Measurements from ENCODE around the gene FKBP1A. TPM values are rescaled to one million over a fixed set of nuclear protein-coding genes. Genes with fewer than 3 reads are reported as not detected.
A peak's percentile ranks its signal among the peaks of the same experiment; 100 is the strongest.

The FKBP1A gene
- total RNA-seq, 1 donor from 2014 or later = 143 TPM

DNA sequence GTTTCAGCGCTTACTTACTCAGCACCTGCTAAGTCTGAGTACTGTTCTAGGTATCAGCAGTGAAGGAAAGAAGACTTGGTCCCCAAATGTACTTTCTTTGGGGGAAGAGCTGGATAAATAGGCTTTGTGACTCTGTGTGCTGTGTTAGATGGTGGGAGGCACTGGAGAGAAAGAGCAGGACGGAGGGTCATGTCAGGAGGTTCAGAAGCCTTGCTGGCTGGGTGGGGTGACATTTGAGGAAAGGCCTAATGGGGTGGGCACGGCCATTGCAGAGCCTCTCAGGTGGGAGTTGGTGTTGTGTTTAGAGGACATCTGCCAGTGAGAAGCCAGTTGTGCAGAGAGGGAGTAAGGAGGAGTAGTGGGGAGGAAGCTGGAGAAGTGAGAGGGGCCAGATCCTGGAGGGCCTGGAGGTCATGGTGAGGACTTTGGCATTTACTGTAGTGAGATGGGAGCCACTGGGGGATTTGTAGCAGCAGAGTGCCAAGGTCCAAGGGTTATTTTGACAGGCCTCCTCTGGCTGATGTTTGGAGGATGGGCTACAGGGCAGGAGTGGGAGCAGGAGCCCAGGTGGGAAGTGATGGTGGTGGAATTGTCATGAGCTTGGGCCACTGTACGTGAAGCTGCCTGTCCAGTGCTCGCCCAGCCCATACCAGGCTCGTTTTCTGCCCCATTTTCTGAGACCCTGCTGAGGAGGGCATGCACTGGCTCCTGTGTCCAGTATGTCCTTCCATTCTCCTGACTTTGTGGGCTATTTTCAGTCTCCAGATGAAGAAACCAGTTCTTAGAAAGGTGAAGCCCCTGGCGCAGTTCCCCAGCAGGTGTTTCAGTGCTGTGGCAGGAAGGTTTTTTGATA, 64.8 kb downstream of the FKBP1A start:
- intact Hi-C loops (cut with DNase I) = loop anchor here (5.0 kb wide), 1 partner anchor 139 kb away; the partner anchor contains the start of gene NSFL1C
- ATAC-seq (no peak), DNase-seq (ENCODE audit: missing footprints) (no peak)

DNA sequence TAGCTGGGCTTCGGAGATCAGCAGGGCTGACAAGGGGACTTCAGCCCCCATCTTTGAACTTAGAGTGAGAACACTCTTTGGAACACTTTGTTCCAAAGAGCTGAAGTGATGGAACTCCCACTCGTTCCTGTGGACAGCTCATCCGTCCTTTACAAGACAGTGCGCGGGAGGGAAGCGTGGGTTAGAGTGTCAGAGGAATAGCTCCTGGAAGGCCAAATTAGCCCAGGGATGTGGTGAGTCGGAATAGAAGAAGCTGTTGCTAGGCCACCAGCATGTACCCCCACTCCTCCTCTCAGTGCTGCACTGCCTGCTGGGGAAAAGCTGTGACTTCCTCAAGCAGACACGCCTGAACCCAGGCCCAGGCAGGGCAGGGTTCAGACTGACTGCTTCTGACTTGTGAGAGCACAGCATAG, 65.6 kb downstream of the FKBP1A start:
- DNase-seq (ENCODE audit: missing footprints) = no peak
- intact Hi-C loops (cut with DNase I) = loop anchor here (5.0 kb wide), 1 partner anchor 140 kb away; the partner anchor contains the start of gene NSFL1C
- no peak for ATAC-seq

DNA sequence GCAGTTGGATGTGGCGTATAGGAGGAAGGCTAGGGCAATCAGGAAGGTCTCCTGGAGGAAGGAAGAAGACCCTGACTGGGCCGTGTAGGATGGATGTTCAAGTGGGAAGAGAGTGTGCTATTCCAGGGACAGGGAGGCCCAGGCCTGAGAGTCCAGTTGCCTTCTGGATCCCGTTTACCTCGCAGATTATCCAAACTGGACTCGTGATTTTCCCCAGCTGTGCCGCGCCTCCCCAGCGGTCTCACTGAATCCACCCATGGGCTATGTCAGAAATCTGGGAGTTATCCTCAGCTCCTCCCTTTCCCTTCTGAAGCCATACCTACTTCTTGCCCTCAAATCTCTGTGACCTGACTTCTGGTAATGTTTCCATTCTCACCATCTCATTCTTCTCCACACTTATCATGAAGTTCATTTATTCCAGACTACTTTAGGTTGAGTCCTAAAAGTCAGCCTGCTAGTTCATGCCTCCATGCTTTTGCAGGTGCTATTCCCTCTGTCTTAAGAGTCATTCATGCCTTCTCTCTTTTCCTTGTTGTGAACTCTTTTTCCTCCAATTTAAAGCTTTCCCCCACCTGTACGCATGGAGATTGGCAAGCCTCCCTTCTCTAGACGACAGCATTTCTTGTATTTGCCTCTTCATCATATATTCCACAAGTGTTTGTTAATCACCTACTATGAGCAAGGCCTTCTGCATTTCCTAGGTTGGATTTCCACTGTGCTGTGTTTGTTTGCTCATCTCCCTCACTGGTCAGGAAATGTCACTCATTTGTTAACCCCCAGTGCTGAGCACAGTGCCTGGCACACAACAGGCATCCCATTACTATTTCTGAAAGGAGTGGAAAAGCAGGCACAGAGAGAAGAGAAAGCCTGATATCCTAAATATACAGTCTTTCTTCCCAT, 66.6 kb downstream of the FKBP1A start:
- intact Hi-C loops (cut with DNase I) = loop anchor here (5.0 kb wide), 1 partner anchor 141 kb away; the partner anchor contains the start of gene NSFL1C
- peak; percentile 29 for ATAC-seq
- no peak for DNase-seq (ENCODE audit: missing footprints)

DNA sequence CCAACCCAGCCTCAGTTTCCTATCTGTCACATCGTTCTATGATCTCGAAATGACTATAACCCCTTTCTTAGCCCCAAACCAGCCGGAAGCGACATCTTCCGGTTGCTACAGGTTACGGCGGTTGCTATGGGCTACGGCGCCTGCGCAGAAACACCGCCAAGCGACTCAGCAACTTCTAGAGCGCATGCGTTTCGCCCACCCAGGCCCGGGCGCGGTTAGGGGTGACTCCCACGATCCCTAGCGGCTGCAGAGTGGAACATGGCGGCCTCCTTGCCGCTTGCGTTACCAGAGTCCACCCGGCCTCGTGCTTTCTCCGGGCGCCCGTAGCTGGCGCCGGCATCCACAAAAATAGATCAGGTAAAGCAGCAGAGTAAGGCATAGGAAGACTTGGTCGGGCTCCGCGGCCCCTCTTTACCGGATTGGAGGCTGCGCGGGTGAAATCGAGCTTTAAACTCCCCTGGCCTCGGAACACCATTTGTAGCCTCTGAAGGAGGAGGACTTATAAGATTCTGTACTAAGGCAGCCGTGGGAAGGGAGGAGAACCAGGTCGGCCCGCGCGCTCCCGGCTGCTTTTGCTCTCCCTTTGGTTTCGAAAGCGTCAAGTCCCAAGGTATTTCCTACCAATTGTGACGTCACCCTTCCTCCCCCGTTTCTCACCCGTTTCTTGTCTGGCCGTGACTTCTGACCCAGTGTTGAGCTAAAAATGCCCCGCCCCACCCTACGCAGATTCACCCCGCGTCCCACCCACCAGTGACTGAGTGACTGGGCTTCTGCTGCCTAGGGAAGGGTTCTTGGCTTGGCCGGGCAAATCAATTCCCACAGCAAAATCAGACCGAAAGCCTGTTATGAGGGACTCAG, 67.5 kb downstream of the FKBP1A start:
- DNase-seq (ENCODE audit: missing footprints) (peak; percentile 99), ATAC-seq (peak; percentile 95)
- intact Hi-C loops (cut with DNase I) = loop anchor here (2.0 to 5.0 kb wide), 2 partner anchors 67 to 142 kb away; partner anchors contain the start of genes FKBP1A and NSFL1C

DNA sequence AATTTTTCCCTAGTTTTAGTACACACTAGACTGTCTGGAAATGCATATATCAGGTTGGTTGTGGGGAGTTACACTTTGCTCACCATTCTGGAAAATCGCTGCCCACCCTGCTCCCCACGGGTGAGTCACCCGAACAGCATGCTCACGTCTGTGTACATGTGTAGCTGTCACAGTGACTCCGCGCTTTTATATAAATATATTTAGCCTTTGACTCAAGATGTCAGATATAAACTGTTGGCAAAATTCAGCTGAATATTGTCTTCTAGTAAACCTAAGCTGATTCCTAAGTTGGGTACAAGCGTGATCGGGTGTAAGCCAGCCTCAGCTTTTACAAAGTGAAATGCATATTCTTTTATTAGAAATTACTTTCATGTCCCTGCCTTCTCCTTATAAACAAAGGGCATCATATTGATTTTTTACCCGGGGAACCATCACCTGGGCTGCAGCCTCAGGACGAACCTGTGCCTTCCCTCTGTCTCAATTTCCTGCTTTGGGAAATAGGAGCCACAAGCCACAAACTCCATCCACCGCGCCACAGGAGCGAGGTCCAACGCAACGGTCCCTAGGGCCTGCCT, 68.2 kb downstream of the FKBP1A start:
- ATAC-seq (no peak), DNase-seq (ENCODE audit: missing footprints) (no peak)
- intact Hi-C loops (cut with DNase I) = loop anchor here (2.0 to 5.0 kb wide), 2 partner anchors 68 to 143 kb away; partner anchors contain the start of genes FKBP1A and NSFL1C

DNA sequence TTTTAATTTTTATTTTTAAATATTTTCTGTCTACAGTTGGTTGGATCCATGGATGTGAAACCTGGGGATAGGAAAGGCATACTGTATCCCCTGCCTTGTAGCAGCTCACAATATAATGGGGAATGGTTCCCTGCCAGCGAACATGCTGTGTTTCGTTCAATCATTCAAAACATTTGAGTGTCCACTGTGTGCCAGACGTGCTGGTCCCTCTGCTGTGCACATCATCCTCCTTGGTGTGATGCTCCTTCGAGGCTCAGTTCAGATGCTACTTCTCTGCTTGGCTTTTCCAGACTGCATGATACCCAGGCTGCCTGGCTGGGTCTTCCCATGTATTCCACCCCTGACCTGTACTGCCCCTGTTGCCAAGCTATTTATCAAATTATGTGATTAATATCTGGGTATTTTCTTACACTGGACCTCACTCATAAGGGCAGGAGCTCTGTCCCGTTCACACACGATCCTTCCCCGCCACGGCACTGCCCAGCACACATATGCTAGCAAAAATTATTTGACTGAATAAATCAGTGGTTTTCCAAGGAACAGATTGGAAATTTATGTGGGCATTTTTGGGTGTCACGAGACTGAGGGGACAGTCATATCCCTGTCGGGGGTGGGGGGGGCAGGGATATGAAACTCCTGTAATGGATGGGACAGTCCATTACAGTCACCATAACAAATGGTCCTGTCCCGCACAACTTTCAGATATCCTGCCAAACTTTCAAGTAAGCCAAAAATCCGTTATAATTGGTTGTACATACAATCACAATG, 68.8 kb downstream of the FKBP1A start:
- DNase-seq (ENCODE audit: missing footprints) (no peak), ATAC-seq (no peak)
- intact Hi-C loops (cut with DNase I) = loop anchor here (2.0 kb wide), 1 partner anchor 69 kb away; the partner anchor contains the start of gene FKBP1A

DNA sequence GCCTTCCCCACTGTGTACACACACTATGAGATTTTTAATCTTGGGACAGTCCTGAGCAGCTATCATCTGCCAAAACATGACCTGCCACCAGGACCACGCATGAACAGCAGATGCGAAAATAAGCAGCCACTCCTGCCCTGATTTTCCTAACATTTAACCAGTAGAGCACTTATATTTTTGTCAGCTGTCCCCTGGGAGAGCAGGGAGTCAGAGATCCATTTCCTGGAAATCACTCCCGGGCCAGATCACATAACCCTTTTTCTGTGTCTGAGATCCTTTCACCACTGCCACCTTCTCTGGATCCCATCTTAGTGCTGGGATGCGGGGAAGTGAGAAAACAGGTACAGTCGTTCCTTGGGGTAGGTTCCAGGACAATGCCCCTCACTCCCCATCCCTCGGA, 69.6 kb downstream of the FKBP1A start:
- DNase-seq (ENCODE audit: missing footprints) (no peak), ATAC-seq (no peak)
- intact Hi-C loops (cut with DNase I) = no loop called here

DNA sequence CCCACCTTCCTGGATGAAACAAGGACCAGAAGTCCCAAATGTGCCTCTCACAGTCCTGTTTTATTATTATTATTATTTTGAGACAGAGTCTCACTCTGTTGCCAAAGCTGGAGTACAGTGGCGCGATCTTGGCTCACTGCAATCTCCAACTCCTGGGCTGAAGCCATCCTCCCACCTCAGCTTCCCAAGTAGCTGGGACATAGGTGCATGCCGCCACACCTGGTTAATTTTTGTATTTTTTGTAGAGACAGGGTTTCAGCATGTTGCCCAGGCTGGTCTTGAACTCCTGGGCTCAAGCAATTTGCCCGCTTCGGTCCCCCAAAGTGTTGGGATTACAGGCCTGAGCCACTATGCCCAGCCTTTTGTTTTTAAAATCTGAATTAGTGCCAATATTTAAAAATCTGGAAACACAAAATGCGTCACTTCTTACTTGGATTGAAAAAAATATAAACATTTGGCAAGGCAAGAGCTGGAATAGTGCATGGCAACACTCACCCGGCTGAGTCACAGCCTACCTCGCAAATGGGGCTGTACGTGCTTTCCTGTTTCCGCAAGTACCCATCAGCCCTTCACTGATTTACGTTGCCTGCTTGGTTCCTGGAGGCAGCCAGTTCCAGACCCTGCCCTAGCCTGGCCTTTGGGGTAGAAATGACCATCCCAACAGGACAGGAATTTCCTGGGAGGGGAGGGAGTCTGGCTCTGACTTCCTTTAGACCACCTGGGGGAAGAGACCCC, 70.2 kb downstream of the FKBP1A start:
- ATAC-seq = no peak
- intact Hi-C loops (cut with DNase I) = no loop called here
- no peak for DNase-seq (ENCODE audit: missing footprints)

DNA sequence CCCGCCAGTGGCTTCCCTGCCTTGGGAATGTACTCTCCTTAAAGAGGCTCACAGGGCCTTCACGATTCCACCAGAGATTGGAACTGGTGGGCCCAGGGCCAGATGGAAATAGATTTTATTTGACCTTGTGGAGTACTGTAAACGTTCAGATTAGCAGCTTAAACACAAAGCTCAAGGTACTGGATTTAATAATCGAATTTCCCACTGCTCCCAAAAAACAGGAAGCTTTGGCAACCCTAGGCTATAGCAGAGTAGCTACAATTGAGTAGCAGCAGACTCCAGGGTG, 71.3 kb downstream of the FKBP1A start:
- ATAC-seq = no peak
- DNase-seq (ENCODE audit: missing footprints) = no peak
- intact Hi-C loops (cut with DNase I) = no loop called here

DNA sequence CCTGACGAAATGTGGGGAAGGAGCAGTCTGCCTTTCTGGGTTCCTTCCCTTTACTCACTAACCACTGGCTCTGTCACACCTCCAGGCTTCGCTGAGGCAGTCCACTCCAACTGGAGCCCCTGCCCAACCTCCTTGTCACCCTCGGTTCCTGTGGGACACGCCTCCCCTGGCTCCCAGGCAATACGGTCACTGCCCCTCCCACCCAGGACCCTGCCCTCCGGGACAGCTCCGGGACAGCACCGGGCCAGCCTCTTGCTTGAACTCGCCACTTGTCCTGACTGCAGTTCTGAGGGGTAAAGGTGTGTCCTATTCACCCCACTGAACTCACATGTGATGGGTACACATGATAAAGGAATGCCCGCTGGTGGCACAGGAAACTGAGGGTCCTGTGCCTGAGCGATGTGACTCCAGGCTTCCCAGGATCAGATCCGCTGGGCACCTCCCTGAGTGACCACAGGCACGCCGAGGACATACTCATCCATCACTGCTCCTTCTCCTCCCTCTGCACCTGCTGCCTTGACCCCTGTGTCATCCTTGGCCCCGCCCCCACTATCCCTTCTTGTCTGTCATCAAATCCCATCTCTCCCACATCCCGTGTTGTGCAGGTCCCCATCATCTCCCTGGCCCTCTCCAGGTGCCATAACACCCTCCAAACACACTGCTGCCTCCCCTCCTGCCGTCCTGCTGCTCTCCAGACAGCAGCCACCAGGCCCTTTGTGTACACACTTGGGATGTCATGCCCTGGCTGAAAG, 71.8 kb downstream of the FKBP1A start:
- intact Hi-C loops (cut with DNase I) = no loop called here
- DNase-seq (ENCODE audit: missing footprints) (no peak), ATAC-seq (no peak)

DNA sequence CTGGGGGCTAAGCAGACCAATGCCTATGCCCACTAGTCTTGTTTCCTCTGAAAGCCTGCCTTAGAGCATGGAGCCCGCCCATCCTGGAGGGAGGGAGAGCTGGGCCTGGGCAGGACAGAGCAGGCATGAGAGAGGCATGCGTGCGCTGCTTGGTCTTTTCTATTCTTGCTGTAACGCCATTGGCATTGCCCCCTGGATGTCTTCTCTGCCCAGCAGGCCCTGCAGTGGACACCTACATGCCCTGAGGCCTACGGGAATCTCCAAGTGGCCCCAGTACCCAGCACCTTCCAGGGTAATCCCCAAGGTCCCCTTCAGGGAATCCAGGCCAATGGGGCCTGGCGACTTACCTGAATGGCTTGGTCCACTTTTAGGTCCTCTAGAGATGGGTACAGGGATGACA, 72.8 kb downstream of the FKBP1A start:
- intact Hi-C loops (cut with DNase I) = no loop called here
- DNase-seq (ENCODE audit: missing footprints) (no peak), ATAC-seq (no peak)

DNA sequence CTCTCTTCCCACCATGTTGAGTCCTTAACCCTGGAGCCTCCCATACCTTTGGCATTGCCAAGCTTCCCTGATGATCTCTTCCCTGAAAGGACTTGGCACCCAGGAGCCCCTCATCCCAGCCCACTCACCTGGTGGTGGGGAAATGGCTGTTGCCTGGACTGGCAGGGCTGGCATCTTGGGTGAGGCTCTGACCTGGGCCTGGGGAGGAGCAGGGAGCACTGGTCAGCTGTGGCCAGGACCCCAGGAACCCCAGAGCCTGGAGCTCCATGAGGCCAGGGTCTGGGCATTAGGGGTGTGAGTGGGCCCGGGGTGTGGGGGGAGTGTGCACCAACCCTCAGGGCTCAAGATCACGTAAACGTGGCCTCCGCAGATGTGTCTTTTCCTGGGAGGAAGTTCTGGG, 73.4 kb downstream of the FKBP1A start:
- no peak for DNase-seq (ENCODE audit: missing footprints)
- intact Hi-C loops (cut with DNase I) = no loop called here
- no peak for ATAC-seq

DNA sequence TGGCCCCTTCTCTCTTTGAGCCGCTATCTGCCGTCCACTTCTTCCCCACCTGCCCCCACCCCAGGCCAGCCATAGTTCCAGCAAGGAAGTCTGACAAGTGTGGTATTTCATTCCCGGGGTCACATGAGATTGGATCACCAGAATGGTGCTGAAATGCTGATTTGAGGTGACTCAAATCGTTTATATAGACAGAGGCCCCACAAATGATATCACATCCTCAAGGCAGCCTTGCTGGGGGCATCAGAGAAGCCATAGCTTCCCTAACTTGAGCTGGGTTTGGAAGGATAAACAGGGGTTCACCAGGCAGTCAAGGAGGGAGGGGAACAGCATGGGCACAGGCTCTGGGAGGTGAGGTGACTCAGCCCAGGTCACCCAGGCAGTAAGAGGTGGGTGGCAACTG, 73.8 kb downstream of the FKBP1A start:
- intact Hi-C loops (cut with DNase I) = no loop called here
- no peak for ATAC-seq
- no peak for DNase-seq (ENCODE audit: missing footprints)

Measured in Right ventricle myocardium inferior (tissue), 1 donor.